OCI-M2 (cell line): ENCODE data around the gene FLACC1.
"Not testable (repeated sequence)": the region's sequence is repeated elsewhere in the genome, so short reads cannot be mapped to it uniquely, and the experiment has no call there.

Source experiments
- DNase-seq: peaks from one replicate; lab custom pipeline; 2025; ENCODE audit not compliant: unreplicated experiment; lab: John Stamatoyannopoulos, UW

FLACC1 gene

GRCh38 chr2:201257956-201258665, 99.0 kb downstream of the FLACC1 start:
- DNase-seq: no peak

DNA sequence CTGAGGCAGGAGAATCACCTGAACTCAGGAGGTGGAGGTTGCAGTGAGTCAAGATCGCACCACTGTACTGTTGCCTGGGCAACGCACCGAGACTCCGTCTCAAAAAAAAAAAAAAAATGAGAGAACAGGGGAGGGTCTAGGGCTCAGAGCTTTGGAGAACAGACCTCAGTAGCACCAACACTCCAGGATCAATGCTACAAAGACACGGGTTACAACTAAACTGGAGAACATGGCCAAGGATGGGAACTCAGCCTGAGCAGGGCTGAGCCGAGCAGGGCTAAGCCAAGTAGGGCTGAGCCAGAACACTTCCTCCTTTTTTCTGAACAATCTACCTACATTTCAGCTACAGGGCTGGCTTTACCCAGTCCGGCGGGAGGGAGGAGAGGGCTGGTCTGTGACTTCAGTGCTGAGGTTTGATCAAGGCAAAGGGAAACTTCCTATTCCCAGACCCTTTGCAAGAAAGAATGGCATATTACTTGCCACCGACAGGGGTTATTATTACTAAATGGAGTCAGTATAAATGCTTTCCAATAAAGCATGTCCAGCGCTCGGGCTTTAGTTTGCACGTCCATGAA, 99.7 kb downstream of the FLACC1 start:
- no peak for DNase-seq

DNA sequence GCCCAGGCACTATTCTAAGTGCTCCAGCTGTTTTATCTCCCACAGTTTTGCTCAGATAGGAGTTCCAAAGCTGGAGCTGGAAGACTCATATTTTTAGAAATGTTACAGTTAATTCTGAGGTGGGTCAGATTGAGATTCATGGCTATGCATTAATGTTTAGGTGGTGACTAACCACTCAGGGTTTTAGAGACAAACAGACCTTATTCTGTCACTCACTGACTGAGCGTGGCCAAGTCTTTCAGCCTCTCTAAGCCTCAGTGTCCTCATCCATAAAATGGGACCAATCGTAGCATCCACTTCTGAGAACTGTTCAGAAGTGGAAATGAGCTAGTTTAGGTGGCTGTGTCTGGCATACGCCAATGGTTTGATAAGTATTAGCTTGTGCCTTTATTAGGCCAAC, 101.1 kb downstream of the FLACC1 start:
- DNase-seq: no peak

- no peak for DNase-seq
Measured at GRCh38 chr2:201255408-201256033, 101.6 kb downstream of the FLACC1 start.

GRCh38 chr2:201254081-201254730, 102.9 kb downstream of the FLACC1 start:
- no peak for DNase-seq

GRCh38 chr2:201250741-201251140, 106.4 kb downstream of the FLACC1 start:
- DNase-seq: no peak

GRCh38 chr2:201249889-201250288, 107.3 kb downstream of the FLACC1 start:
- no peak for DNase-seq

DNA sequence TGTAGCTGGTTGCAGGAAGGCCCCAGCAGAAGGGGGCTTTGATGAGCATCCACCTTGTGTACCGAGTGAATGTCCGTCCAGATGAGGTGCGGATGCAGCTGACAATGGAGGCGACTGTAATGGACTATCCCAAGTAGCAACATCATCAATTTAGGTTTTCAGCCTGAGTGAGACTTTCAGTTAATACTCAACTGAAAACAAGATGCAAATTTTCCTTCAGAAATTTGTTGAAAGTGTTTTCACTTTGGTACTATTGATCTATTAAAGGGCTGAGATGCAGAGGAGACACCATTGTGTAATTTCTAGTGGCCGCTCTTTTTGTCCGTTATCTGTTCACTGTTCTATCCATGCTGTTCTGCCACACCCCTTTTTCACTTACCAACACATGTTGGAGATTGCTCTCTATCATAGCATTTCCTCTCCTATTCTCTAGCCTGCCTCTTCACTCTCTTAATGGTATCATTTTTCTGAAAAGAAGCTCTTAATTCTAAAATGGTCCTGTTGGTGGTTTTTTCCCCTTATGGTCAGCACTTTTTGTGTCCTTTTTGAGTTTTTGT, 108.8 kb downstream of the FLACC1 start:
- no peak for DNase-seq

- DNase-seq: no peak
Measured at GRCh38 chr2:201246280-201246679, 110.9 kb downstream of the FLACC1 start.

GRCh38 chr2:201244829-201245228, 112.3 kb downstream of the FLACC1 start:
- no peak for DNase-seq

- no peak for DNase-seq
Measured at GRCh38 chr2:201242571-201243277, 114.4 kb downstream of the FLACC1 start.

GRCh38 chr2:201239167-201239935, 117.8 kb downstream of the FLACC1 start:
- not testable (repeated sequence) for DNase-seq
